K562 (cell line): ENCODE data around the gene ALOX12. TPM values are rescaled to one million over a fixed set of nuclear protein-coding genes. Genes with fewer than 3 reads are reported as not detected.

Source experiments
- ASH1L ChIP-seq: fragments of 450-650 bp; IDR thresholded peaks from 2 replicates; pipeline ENCODE4 v1.6.1; 2018; ENCODE audit warnings: borderline replicate concordance, mild to moderate bottlenecking, low read depth; ENCODE audit not compliant: partially characterized antibody
- CEBPG ChIP-seq, 3 experiments: fragments of 200-800 bp in 1 of 3; sonication (Bioruptor generic) in 1 of 3; sonication (generic) in 1 of 3; formaldehyde crosslinking in 1 of 3; IDR thresholded peaks in 2 of 3; conservative IDR thresholded peaks in 1 of 3; 2 replicates each; pipeline versions ENCODE4 v1.6.1 to v1.8.0; 2016 to 2022; ENCODE audit warnings: missing compliant biosample characterization in 2 of 3, missing genetic modification characterization in 2 of 3, mild to moderate bottlenecking in 1 of 3, missing genetic modification reagents in 1 of 3
- EWSR1 ChIP-seq: fragments of 450-650 bp; IDR thresholded peaks from 2 replicates; pipeline ENCODE4 v1.6.1; 2018; ENCODE audit warnings: borderline replicate concordance, mild to moderate bottlenecking, low read depth, moderate library complexity; ENCODE audit not compliant: partially characterized antibody
- FIP1L1 ChIP-seq: fragments of 200-400 bp; formaldehyde crosslinking; IDR thresholded peaks from 2 replicates; pipeline ENCODE4 v1.6.1; 2018; ENCODE audit warnings: mild to moderate bottlenecking, low read depth, low read length; ENCODE audit not compliant: poor library complexity, severe bottlenecking
- FOXM1 ChIP-seq, 2 experiments: fragments of 450-650 bp in 1 of 2; sonication (generic) in 1 of 2; formaldehyde crosslinking in 1 of 2; IDR thresholded peaks; 2 replicates each; pipeline versions ENCODE4 v1.6.1 to v1.9.0; 2017 to 2022; ENCODE audit warnings: low read depth in 2 of 2, mild to moderate bottlenecking in 2 of 2, missing genetic modification reagents in 1 of 2, moderate library complexity in 1 of 2
- HIVEP1 ChIP-seq: fragments of 250-450 bp; sonication (Bioruptor Pico); IDR thresholded peaks from 2 replicates; pipeline ENCODE4 v1.4.0; 2020; ENCODE audit warnings: mild to moderate bottlenecking
- HNRNPH1 ChIP-seq: fragments of 200-400 bp; formaldehyde crosslinking; optimal IDR thresholded peaks from 2 replicates; pipeline ENCODE3; 2017; ENCODE audit warnings: low read depth, mild to moderate bottlenecking, low read length, moderate library complexity
- JUNB ChIP-seq: fragments of 450-650 bp; formaldehyde crosslinking; conservative IDR thresholded peaks from 2 replicates; pipeline ENCODE4 v1.4.0; 2020; ENCODE audit warnings: mild to moderate bottlenecking
- NBN ChIP-seq: fragments of 450-650 bp; IDR thresholded peaks from 2 replicates; pipeline ENCODE4 v1.6.1; 2016; ENCODE audit warnings: low read depth, mild to moderate bottlenecking
- POLR3A ChIP-seq: IDR thresholded peaks from 2 replicates; pipeline ENCODE4 v1.6.1; 2011; ENCODE audit warnings: borderline replicate concordance, mild to moderate bottlenecking, moderate library complexity; ENCODE audit not compliant: insufficient read length, insufficient read depth; ENCODE audit errors: extremely low read depth
- POU5F1 ChIP-seq: fragments of 150-350 bp; IDR thresholded peaks from 2 replicates; pipeline ENCODE4 v1.6.1; 2014; ENCODE audit warnings: borderline replicate concordance, low read length, low read depth, mild to moderate bottlenecking; ENCODE audit not compliant: partially characterized antibody
- RBM25 ChIP-seq: fragments of 200-400 bp; formaldehyde crosslinking; IDR thresholded peaks from 2 replicates; pipeline ENCODE4 v1.6.1; 2018; ENCODE audit warnings: low read length, low read depth, moderate library complexity; ENCODE audit not compliant: severe bottlenecking
- RNF2 ChIP-seq: sonication (generic); IDR thresholded peaks from 2 replicates; pipeline ENCODE4 v1.6.1; 2016
- SMAD3 ChIP-seq: fragments of 450-650 bp; formaldehyde crosslinking; conservative IDR thresholded peaks from 2 replicates; pipeline ENCODE4 v1.4.0; 2020; ENCODE audit warnings: mild to moderate bottlenecking
- SP1 ChIP-seq: sonication (generic); formaldehyde crosslinking; IDR thresholded peaks from 2 replicates; pipeline ENCODE4 v1.8.1; 2022; ENCODE audit warnings: mild to moderate bottlenecking, missing genetic modification reagents
- ZNF512 ChIP-seq: IDR thresholded peaks from 2 replicates; pipeline ENCODE4 v1.6.1; 2016; ENCODE audit warnings: missing genetic modification characterization, missing compliant biosample characterization
- ZNF551 ChIP-seq: fragments of 250-450 bp; sonication (Bioruptor Pico); IDR thresholded peaks from 2 replicates; pipeline ENCODE4 v1.5.0; 2021; ENCODE audit warnings: mild to moderate bottlenecking, moderate library complexity
- ZNF644 ChIP-seq: fragments of 200-800 bp; sonication (Bioruptor generic); IDR thresholded peaks from 2 replicates; pipeline ENCODE4 v1.6.1; 2016; ENCODE audit warnings: low read depth, missing genetic modification characterization, missing compliant biosample characterization
- ZNF717 ChIP-seq: fragments of 250-450 bp; sonication (Bioruptor Pico); IDR thresholded peaks from 2 replicates; pipeline ENCODE4 v1.5.0; 2021
- ZNF766 ChIP-seq: fragments of 200-800 bp; sonication (Bioruptor generic); conservative IDR thresholded peaks from 2 replicates; pipeline ENCODE4 v1.6.1; 2016; ENCODE audit warnings: missing genetic modification characterization, missing compliant biosample characterization
- polyA plus RNA-seq, 8 experiments: library from polyadenylated mRNA; depleted of rRNA in 4 of 8; stranded (reverse) in 5 of 8; unstranded in 3 of 8; fragments of >200 nt; fragmentation: Nextera tagmentation in 2 of 8; fragmentation: Illumina TruSeq in 1 of 8; extraction: Ambion mirVana in 2 of 8; extraction: Trizol in 1 of 8; gene quantifications; 2 replicates each; pipeline versions ENCODE4 v1.2.1 to v1.2.3, GENCODE V29; 2011 to 2014; ENCODE audit warnings: inconsistent platforms in 1 of 8, missing spikeins in 1 of 8
- total RNA-seq, 7 experiments: library from RNA; depleted of rRNA in 6 of 7; stranded (reverse); fragments of >200 nt in 6 of 7; fragmentation: Illumina TruSeq in 2 of 7; extraction: Trizol in 2 of 7; gene quantifications; 2 replicates each; pipeline versions ENCODE4 v1.2.1 to v1.2.3, GENCODE V29; 2011 to 2021; ENCODE audit warnings: low replicate concordance in 1 of 7
- TF ChIP-seq, protein P1 (sequence below): sonication (generic); formaldehyde crosslinking; IDR thresholded peaks from 2 replicates; pipeline ENCODE4 v1.8.1; 2022; ENCODE audit warnings: missing genetic modification reagents
- TF ChIP-seq, protein P2 (sequence below): fragments of 250-450 bp; sonication (Bioruptor Pico); IDR thresholded peaks from 2 replicates; pipeline ENCODE4 v1.5.0; 2020; ENCODE audit warnings: mild to moderate bottlenecking
- TF ChIP-seq, protein P3 (sequence below): sonication (generic); formaldehyde crosslinking; IDR thresholded peaks from 2 replicates; pipeline ENCODE4 v1.8.0; 2022; ENCODE audit warnings: mild to moderate bottlenecking, missing genetic modification reagents

The ALOX12 gene
- total and polyA plus RNA-seq, 9 of the 15 experiments (the other 6 are each of a cell fraction or from before 2014, with no cell fraction given), result 0.09 to 1.1 (median 0.47) TPM; not detected in 1

GRCh38 chr17:6998855-6999508 lies 3.1 kb downstream of the ALOX12 start (continued):
- TF ChIP-seq POLR3A (no peak), ZNF717 (CRISPR knock-in tag) (no peak), FIP1L1 (no peak), CEBPG (CRISPR knock-in tag; IDR thresholded peaks at IDR 0.05) (peak; percentile 75), CEBPG (tag; conservative IDR thresholded peaks at IDR 0.05 in 1 of 2, IDR thresholded peaks at IDR 0.05 in 1 of 2) (peak in 1 of 2 experiments; percentile 52; a peak in 2 of 4 replicates), ZNF766 (CRISPR knock-in tag) (peak; percentile 69), SP1 (CRISPR knock-in tag) (no peak), JUNB (CRISPR knock-in tag) (peak; percentile 78), ZNF551 (CRISPR knock-in tag) (no peak), FOXM1 (IDR thresholded peaks at IDR 0.05; ENCODE audit: low read depth) (no peak; the same call in 1 of the 2 replicates), FOXM1 (CRISPR knock-in tag; IDR thresholded peaks at IDR 0.05; ENCODE audit: low read depth) (no peak), NBN (no peak; the same call in 1 of the 2 replicates), ASH1L (no peak), ZNF644 (no peak), RNF2 (no peak), POU5F1 (no peak), RBM25 (no peak), SMAD3 (CRISPR knock-in tag) (no peak), EWSR1 (no peak), HIVEP1 (no peak), HNRNPH1 (no peak), ZNF512 (tag) (no peak)
- TF ChIP-seq, protein P1, sequence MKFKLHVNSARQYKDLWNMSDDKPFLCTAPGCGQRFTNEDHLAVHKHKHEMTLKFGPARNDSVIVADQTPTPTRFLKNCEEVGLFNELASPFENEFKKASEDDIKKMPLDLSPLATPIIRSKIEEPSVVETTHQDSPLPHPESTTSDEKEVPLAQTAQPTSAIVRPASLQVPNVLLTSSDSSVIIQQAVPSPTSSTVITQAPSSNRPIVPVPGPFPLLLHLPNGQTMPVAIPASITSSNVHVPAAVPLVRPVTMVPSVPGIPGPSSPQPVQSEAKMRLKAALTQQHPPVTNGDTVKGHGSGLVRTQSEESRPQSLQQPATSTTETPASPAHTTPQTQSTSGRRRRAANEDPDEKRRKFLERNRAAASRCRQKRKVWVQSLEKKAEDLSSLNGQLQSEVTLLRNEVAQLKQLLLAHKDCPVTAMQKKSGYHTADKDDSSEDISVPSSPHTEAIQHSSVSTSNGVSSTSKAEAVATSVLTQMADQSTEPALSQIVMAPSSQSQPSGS, result no peak
- TF ChIP-seq, protein P2, sequence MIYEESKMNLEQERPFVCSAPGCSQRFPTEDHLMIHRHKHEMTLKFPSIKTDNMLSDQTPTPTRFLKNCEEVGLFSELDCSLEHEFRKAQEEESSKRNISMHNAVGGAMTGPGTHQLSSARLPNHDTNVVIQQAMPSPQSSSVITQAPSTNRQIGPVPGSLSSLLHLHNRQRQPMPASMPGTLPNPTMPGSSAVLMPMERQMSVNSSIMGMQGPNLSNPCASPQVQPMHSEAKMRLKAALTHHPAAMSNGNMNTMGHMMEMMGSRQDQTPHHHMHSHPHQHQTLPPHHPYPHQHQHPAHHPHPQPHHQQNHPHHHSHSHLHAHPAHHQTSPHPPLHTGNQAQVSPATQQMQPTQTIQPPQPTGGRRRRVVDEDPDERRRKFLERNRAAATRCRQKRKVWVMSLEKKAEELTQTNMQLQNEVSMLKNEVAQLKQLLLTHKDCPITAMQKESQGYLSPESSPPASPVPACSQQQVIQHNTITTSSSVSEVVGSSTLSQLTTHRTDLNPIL (CRISPR knock-in tag), result no peak
- TF ChIP-seq, protein P3, sequence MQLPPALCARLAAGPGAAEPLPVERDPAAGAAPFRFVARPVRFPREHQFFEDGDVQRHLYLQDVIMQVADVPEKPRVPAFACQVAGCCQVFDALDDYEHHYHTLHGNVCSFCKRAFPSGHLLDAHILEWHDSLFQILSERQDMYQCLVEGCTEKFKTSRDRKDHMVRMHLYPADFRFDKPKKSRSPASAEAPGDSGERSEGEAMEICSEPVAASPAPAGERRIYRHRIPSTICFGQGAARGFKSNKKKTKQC (CRISPR knock-in tag), result no peak
